ENCODE data around the gene STUM. TPM values are rescaled to one million over a fixed set of nuclear protein-coding genes. Genes with fewer than 3 reads are reported as not detected.

STUM gene
- total RNA-seq, 1 donor = not detected

DNA sequence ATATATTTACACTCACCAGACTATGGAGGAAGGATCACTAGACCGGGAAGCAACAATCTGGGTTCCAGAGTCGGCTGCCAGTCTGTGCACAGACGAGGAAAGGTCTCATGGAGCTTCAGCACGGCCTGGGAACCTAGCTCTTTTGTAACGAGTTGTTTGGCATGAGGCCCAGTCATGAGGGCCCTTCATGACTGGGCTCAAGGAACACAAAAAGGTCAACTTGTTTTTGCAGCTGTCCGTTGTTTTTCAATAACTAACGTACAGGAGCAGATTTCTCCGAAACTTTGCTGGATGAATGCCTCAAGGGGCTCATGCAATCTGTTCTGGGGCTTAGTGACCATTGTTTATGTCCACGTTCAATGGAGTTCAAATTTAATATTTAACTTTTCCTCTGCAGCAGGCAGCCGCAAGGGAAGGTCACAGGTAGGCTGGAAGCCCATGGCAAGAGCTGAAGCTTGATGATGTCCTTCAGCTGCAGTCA, 5.9 kb upstream of the STUM start:
- no peak overlapping the region for H3K4me3 ChIP-seq (ENCODE audit: low read depth, low read length)
- TF ChIP-seq CTCF (IDR thresholded peaks at IDR 0.05; ENCODE audit: insufficient read depth, low read length) = no peak
- DNase-seq (ENCODE audit: low read depth) = no peak

DNA sequence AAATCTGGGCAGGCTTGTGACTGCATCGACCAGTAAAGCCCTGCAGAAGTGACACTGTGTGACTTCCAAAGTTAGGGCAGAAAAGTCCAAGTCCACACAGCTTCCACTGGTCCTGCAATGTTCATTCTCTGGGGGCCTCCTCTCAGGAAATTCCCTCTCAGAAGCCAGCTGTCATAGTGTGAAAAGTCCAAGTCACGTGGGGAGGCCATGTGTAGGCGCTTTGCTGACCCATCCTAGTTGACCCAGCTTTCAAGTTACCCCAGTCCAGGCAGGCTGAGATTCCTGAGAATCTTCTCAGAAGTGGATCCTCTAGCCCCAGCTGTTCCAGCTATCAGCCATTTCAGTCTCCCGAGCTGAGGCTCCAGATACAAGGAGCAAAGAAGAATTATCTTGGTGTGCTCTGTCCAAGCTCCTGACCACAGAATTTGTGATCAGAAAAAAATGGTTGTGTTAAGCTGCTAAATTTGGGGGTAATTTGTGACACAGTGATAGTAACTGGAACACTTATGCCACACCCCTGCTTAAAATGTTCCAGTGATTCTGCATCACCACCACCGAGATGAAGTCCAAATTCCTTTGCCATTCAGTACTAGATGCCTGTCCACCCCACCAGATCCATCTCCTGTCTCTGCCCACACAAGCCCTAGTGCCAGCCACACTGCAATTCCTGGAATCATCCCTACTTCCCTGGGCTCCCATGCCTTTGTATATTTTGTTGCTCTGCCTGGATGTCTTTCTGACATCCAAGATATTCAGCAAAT, 2.5 kb upstream of the STUM start:
- no peak overlapping the region for H3K4me3 ChIP-seq (ENCODE audit: low read depth, low read length)
- no peak for TF ChIP-seq CTCF (IDR thresholded peaks at IDR 0.05; ENCODE audit: insufficient read depth, low read length)
- DNase-seq (ENCODE audit: low read depth) = no peak

DNA sequence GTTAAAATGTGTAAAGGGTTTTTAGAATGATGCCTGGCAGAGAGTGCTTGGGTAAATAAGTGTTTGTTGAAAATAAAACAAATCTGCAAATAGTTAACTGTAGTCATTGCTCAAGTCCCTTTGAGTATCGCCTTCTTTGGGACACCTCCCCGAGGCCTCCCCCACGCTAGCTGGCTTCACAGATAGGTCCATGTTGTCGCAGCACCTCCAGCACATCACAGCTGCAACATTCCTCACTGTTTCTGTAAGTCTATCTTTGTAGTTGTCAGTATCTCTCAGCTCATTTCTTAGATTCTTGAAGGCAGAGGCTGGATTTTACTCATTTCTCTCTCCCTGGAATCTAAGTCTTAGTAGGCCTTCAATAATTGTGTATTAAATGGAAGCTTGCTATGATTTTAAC, 1.6 kb upstream of the STUM start:
- no peak for DNase-seq (ENCODE audit: low read depth)
- H3K4me3 ChIP-seq (ENCODE audit: low read depth, low read length) = no peak overlapping the region
- TF ChIP-seq CTCF (IDR thresholded peaks at IDR 0.05; ENCODE audit: insufficient read depth, low read length) = no peak

DNA sequence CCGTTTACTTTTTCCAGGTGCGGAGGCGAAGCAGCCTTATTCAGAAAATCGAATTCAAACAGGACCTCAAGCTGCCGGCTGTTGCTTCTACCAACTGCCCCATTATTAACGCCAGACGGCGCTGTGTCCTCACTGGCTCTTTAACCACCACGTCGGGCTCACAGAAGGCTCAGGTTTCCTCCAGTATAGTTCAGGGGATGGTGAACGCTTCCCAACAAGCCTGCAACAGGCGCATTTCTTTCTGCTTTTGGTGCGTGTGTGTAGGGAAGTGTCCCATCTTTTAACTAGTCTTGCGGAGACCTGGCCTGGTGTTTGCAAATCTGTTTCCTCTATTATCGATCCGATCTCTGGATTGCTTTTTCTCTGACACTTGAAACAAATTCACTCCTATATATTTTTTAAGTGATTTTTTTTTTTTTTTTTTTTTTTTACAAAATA, 791 bp upstream of the STUM start:
- peak; percentile 100 for TF ChIP-seq CTCF (IDR thresholded peaks at IDR 0.05; ENCODE audit: insufficient read depth, low read length)
- DNase-seq (ENCODE audit: low read depth) = peak; percentile 90

DNA sequence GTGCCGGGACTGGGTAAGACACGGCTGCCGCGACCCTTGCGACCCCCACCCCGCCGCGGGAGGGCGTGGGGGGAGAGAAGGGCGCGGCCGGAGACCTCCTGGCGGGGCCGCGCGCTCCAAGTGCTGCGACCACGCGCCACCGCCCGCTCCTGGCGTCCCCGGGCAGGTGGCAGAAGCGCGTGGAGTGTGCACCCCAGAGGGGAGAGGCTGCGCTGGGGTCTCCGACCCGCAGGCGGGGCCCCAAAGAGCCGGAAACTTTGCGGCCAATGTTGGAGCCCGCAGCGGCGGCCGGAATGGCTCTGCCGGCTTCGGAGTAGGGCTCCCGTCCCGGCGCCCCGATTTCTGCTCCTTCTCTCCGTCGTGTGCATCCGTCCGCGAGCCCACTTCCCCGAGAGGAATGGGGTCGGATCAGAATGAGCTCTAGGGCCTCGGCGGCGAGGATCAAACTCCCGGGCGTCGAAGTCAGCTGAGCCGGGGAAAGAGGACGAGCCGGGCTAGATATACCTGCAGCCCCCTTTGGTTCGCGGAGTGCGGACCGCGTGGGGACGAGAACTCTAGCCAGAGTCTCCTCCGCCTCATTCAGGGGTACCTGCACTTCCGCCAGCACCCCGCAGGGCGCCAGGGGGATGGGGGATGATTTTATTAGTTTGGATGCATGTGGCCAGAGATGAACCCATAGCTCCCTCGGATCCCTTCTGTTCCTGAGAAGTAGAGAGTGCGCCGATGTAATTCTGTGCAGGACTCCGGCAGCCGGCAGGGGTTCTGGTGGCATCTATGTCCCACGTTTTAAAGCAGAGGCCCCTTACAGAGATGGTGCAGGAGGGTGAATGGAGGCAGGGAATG, 751 bp downstream of the STUM start:
- no peak for DNase-seq (ENCODE audit: low read depth)
- TF ChIP-seq CTCF (IDR thresholded peaks at IDR 0.05; ENCODE audit: insufficient read depth, low read length) = no peak
- peak overlapping the region; percentile 25 for H3K4me3 ChIP-seq (ENCODE audit: low read depth, low read length)

More for the DNA sequence above, 791 bp upstream of the STUM start:
- no peak overlapping the region for H3K4me3 ChIP-seq (ENCODE audit: low read depth, low read length)

- no peak for DNase-seq (ENCODE audit: low read depth)
- no peak overlapping the region for H3K4me3 ChIP-seq (ENCODE audit: low read depth, low read length)
- TF ChIP-seq CTCF (IDR thresholded peaks at IDR 0.05; ENCODE audit: insufficient read depth, low read length) = peak; percentile 30
Measured at GRCh38 chr1:226549937-226550671, 1.5 kb downstream of the STUM start.

Measured in fibroblast of the aortic adventitia (primary cell).